Esophagus squamous epithelium (tissue), 4 donors: ENCODE data around the gene DPY19L1.
"Not testable (repeated sequence)": the region's sequence is repeated elsewhere in the genome, so short reads cannot be mapped to it uniquely, and the experiment has no call there.

Experiments used
- POLR2A ChIP-seq, 4 donors: fragments of 450-650 bp; IDR thresholded peaks; one replicate each; pipeline ENCODE4 v1.6.1; 2017; ENCODE audit warnings: antibody characterized with exemption in 4 of 4, mild to moderate bottlenecking in 4 of 4, moderate library complexity in 3 of 4
- TF ChIP-seq, protein P1 (sequence below), 6 experiments: fragments of 450-650 bp in 4 of 6; fragments of 200-600 bp in 2 of 6; sonication (generic) in 2 of 6; IDR thresholded peaks; one replicate each; pipeline ENCODE4 v1.5.1; 2016 to 2019; ENCODE audit warnings: antibody characterized with exemption in 6 of 6, mild to moderate bottlenecking in 4 of 6, moderate library complexity in 4 of 6

DNA sequence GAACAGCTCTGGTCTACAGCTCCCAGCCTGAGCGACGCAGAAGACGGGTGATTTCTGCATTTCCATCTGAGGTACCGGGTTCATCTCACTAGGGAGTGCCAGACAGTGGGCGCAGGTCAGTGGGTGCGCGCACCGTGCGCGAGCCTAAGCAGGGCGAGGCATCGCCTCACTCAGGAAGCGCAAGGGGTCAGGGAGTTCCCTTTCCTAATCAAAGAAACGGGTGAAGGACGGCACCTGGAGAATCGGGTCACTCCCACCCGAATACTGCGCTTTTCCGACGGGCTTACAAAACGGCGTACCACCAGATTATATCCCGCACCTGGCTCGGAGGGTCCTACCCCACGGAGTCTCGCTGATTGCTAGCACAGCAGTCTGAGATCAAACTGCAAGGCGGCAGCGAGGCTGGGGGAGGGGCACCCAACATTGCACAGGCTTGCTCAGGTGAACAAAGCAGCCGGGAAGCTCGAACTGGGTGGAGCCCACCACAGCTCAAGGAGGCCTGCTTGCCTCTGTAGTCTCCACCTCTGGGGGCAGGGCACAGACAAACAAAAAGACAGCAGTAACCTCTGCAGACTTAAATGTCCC, 130.9 kb downstream of the DPY19L1 start:
- TF ChIP-seq, protein P1, sequence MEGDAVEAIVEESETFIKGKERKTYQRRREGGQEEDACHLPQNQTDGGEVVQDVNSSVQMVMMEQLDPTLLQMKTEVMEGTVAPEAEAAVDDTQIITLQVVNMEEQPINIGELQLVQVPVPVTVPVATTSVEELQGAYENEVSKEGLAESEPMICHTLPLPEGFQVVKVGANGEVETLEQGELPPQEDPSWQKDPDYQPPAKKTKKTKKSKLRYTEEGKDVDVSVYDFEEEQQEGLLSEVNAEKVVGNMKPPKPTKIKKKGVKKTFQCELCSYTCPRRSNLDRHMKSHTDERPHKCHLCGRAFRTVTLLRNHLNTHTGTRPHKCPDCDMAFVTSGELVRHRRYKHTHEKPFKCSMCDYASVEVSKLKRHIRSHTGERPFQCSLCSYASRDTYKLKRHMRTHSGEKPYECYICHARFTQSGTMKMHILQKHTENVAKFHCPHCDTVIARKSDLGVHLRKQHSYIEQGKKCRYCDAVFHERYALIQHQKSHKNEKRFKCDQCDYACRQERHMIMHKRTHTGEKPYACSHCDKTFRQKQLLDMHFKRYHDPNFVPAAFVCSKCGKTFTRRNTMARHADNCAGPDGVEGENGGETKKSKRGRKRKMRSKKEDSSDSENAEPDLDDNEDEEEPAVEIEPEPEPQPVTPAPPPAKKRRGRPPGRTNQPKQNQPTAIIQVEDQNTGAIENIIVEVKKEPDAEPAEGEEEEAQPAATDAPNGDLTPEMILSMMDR (IDR thresholded peaks at IDR 0.05), result not testable (repeated sequence)
- TF ChIP-seq POLR2A (IDR thresholded peaks at IDR 0.05), result not testable (repeated sequence)
